Coronary artery (tissue), 2 donors: ENCODE data around the gene KREMEN2.

Experiments
- DNase-seq: peaks from one replicate; pipeline ENCODE4 v3.0.0-alpha.2; 2017; ENCODE audit warnings: low spot score
- H3K27ac ChIP-seq, 2 donors: fragments of 200-600 bp; sonication (generic); one replicate each; pipeline ENCODE4 v1.5.1; 2016 to 2019
- H3K4me3 ChIP-seq: fragments of 200-600 bp; sonication (generic); 2 replicates; pipeline ENCODE4 v1.5.1; 2016; ENCODE audit warnings: mild to moderate bottlenecking, moderate library complexity
- TF ChIP-seq, protein P1 (sequence below): fragments of 200-600 bp; sonication (generic); IDR thresholded peaks from one replicate; pipeline ENCODE4 v1.5.1; 2019; ENCODE audit warnings: antibody characterized with exemption

The KREMEN2 gene

GRCh38 chr16:2975161-2975795 lies 11.2 kb downstream of the KREMEN2 start:
- H3K4me3 ChIP-seq = no peak overlapping the region
- TF ChIP-seq, protein P1, sequence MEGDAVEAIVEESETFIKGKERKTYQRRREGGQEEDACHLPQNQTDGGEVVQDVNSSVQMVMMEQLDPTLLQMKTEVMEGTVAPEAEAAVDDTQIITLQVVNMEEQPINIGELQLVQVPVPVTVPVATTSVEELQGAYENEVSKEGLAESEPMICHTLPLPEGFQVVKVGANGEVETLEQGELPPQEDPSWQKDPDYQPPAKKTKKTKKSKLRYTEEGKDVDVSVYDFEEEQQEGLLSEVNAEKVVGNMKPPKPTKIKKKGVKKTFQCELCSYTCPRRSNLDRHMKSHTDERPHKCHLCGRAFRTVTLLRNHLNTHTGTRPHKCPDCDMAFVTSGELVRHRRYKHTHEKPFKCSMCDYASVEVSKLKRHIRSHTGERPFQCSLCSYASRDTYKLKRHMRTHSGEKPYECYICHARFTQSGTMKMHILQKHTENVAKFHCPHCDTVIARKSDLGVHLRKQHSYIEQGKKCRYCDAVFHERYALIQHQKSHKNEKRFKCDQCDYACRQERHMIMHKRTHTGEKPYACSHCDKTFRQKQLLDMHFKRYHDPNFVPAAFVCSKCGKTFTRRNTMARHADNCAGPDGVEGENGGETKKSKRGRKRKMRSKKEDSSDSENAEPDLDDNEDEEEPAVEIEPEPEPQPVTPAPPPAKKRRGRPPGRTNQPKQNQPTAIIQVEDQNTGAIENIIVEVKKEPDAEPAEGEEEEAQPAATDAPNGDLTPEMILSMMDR = no peak
- no peak for DNase-seq
- no peak overlapping the region for H3K27ac ChIP-seq

DNA sequence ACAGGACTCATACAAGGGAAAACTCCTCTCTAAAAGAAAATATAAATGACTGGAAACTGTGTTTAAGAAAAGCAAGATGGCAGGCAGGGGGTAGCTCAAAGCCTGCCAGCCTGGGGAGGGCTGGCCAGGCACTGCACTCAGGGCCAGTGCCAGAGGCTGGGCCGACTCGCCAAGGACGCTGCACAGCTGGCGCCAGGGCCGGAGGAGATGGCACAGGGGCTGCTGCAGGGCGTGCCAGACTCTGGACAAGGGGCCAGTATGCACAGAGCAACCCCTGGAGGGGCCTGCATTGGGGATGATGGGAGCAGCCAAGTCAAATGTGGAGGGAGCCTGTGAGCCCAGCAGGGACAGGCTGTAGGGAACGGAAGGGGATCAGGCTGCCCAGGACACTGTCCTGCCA lies 12.1 kb downstream of the KREMEN2 start:
- H3K27ac ChIP-seq = no peak overlapping the region
- H3K4me3 ChIP-seq = no peak overlapping the region
- TF ChIP-seq, protein P1 = no peak
- no peak for DNase-seq

- H3K27ac ChIP-seq = no peak overlapping the region
- no peak for DNase-seq
- H3K4me3 ChIP-seq = no peak overlapping the region
- TF ChIP-seq, protein P1 = no peak
Measured at GRCh38 chr16:2976673-2977072, 12.6 kb downstream of the KREMEN2 start.

DNA sequence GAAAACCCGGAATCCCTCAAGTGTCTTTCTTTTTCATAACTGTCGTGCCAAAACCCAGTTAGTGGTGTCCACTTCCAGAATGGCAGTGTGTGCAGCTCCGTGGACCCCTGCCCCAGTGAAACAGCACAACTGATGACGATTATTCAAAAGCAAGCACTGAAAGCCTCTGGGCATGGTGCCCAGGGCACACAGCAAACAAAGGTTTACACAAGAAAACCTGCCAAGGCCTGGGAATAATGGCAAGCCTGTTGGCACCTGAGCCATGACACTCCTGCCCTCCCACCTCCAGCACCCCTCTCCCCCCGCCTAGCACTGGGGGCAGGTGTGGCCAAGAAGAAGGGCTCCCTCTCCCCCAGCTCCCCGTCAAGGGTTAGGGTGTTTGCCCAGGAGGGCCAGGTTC lies 13.4 kb downstream of the KREMEN2 start:
- no peak overlapping the region for H3K4me3 ChIP-seq
- no peak overlapping the region for H3K27ac ChIP-seq
- TF ChIP-seq, protein P1 = no peak
- DNase-seq = no peak

- TF ChIP-seq, protein P1 = no peak
- Histone ChIP-seq H3K27ac (no peak overlapping the region), H3K4me3 (peak overlapping the region; percentile 87)
- no peak for DNase-seq
Measured at GRCh38 chr16:2979669-2980226, 15.7 kb downstream of the KREMEN2 start.

DNA sequence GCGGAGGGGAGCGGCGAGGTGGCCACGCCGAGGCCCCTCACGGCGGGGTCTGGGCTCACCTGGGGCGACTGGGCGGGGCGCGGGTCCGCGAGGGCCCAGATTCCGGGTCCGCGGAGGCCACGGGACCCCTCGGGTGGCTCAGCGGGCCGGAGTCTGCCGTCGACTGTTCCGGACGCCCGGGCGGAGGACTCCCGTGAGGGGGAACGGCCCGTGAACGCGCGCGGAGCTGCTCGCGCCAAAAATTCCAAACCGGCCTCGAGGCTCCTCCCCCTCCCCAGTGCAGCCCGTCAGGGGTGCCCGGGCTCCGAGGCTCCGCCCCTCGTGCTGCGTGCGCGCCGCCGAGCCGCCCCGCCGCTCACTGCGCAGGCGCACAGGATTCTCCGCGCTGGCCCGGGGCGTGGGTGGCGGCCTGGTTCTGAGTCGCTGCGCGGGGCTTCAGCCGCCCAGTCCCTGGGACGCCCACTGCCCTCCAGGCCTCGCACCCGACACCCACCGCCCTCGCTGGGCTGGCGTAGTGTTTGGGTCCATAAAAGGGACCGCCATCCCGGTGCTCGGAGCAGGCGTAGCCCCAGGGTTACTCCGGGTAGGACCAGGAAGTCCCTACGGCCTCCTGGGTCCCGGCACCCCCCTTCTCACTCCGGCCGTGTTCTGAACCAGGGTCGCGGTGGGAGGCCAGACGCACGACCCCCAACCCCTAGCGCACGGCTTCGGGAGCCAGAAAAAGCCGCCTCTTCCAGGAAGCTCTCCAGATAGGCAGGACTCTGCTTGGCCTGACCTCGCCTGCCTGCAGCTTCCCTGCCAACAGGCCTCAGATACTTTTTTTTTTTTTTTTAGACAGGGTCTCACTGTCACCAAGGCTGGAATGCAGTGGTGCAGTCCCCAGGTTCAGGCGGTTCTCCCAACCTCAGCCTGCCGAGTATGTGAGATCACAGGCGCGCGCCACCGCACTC lies 16.4 kb downstream of the KREMEN2 start, which contains the start of gene PKMYT1:
Gene PKMYT1, minus strand, starts transcription at position 220 of the 950 bp plus-strand sequence. CDS start 789 bp downstream, outside the sequence.
- DNase-seq = peak; percentile 92
- H3K4me3 ChIP-seq = peak within 1 kb of the TSS; percentile 87
- peak within 1 kb of the TSS; percentile 72 to 91 for H3K27ac ChIP-seq
- TF ChIP-seq, protein P1 = no peak
